HG02840 (cell line): Measurements from ENCODE around the gene OR51F2.
"Not testable (repeated sequence)": the region's sequence is repeated elsewhere in the genome, so short reads cannot be mapped to it uniquely, and the experiment has no call there.

Source experiments
- ATAC-seq: cut with Tn5 transposase; IDR thresholded peaks from one replicate; pipeline ENCODE4 v1.9.1; 2021; ENCODE audit warnings: mild to moderate bottlenecking, moderate library complexity, moderate number of reproducible peaks; ENCODE audit not compliant: unreplicated experiment, low FRiP score

The OR51F2 gene

DNA sequence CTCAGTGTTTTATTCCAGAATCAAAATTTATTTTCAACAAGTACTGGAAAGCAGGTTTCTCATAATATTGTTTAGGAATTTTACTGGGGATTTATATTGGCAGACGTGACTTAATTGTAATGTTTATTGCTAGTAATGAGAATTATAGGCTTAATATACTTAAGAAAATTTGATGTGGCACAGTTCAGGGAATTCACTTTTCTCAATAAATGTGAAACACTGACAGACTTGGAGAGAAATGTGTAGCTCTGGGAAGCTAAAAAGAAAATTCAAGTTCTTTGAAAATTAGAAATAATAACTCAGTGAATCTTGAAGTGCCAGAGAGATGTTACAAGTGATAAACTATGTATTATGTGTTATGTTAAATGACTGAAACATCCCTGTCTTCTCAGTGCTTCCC, at the start of gene OR51F2:
Gene OR51F2, plus strand, starts transcription at position 301 of the 400 bp plus-strand sequence. CDS start 101 bp downstream, outside the sequence.
- no peak for ATAC-seq

DNA sequence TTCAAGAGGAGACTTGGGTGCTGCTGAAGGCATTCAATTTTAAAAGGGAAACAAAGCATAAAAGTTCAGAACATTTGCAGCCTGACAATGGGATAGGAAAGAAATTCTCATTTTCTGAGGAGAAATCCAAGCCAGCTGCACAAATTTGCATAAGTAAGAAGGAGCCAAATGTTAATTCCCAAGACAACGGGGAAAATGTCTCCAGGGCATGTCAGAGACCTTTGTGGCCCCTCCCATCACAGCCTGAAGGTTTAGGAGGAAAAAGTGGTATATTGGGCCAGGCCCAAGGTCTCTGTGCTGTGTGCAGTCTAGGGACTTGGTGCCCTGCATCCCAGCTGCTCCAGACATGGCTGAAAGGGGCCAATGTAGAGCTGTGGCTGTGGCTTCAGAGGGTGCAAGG, 38.7 kb upstream of the OR51F2 start:
- ATAC-seq = no peak

DNA sequence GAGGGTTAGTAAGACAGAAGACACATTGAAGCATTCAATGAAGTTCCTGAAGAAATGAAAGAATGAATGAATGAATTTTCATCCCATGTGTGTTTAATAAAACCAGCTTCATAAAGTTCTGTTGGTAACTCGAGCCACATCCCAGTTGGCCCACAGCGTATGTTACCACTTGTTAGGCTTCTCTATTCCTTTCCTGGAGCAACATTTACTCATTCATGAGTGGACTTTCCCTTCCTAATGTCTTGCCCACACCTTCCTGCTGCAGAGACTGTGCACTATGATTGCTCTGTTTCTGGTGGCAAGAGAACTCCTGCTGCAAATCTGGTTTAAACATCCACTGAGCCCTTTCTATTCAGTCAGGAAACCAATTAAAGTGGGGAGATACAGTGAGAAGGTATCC, 23.9 kb upstream of the OR51F2 start:
- ATAC-seq = no peak

DNA sequence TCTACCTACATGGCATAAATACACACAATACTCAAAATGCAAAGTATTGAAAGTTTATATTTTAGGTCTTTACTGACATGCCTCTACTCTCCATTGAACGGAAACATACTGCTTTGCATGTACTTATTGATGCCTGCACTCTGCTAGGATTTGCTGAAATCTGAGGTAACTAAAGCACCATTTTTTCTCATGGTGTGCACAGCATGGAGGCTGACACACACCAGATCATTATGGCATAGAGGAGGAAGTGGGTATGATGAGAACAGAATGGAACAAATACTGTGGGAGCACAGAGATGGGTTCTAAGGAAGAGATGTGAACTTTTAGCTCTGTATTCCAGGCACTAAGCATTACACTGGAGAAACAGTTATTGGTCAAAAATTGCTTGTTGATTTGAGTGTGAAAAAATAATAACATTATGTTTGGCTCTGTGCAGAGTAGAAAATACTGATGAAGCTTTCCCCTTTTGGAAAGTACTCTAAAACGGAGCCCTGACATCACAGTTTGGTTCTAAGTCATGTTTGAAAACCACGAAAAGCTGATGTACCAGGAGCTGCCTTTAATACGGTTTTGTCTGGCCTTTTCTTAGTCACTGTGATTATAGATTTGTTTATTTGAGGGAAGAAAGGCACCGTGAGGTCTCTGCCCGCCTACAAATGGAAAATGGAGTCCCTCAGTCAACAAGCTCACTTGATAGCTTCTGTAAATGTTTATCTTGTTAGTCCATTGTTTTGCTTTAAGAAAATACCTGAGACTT, 22.5 kb upstream of the OR51F2 start:
- ATAC-seq = no peak

- not testable (repeated sequence) for ATAC-seq
Measured at GRCh38 chr11:4801316-4801715, 19.8 kb upstream of the OR51F2 start.

GRCh38 chr11:4804280-4804679, 16.8 kb upstream of the OR51F2 start, which contains the start of gene OR52R1:
Gene OR52R1, minus strand, starts transcription at chr11:4804380. Its CDS starts 0 bp downstream, at chr11:4804380.
- ATAC-seq = no peak

- no peak for ATAC-seq
Measured at GRCh38 chr11:4808476-4808875, 12.6 kb upstream of the OR51F2 start.

DNA sequence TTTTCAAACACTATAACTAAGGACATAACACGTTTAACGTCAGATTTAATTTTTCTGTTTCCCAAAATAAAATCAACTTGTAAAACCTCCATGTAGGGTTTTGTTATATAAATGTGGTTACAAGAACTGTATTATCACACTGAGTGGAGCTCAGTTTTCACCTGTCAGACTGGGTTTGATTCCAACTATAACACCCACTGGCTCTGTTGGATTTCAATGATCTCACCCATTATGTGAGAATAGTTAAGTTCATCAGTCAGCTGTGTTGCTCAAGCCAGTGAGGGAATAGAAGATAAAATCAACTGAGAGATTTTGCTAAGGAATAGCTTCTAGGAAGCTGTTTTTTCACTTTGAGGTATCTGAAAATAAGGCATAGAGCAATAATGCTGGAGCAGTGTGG, 11.9 kb upstream of the OR51F2 start:
- ATAC-seq = no peak

DNA sequence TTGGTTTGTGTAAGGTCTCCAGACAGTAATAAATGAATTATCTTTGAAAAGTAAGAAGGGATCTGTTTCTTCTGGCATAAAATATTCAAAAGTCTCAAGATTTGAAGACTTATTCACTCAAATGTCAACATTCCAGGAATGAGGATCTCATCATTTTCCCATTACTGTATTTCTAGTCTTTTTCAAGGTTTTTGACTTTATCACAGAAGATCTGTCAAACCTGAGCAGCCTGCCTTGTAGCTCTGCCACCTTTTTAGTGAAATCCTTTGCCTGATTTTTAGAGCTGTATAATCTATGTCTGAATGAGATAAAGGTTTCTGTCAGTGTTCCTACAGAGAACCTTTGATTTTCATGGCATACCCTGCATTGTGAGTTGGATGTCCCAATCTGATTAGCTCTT, 4.0 kb downstream of the OR51F2 start:
- ATAC-seq = no peak

DNA sequence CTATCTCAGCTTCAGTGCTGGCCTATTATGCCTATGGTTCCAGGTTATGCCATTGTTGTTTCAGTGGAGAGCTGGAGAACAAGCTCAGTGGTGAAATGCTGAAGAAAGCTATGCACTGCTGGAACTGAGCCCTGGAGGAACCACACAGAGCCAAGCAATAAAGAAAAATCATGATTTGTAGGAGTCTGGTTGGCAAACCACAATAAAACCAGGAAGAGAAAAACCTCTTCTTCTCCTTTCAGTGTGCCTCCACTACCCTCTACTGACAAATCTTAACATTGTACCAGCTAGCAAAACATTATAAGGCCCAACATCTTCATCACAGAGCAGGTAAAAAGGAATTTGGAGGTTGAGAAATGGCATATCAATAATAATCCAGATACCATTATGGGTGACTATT, 5.3 kb downstream of the OR51F2 start:
- no peak for ATAC-seq

DNA sequence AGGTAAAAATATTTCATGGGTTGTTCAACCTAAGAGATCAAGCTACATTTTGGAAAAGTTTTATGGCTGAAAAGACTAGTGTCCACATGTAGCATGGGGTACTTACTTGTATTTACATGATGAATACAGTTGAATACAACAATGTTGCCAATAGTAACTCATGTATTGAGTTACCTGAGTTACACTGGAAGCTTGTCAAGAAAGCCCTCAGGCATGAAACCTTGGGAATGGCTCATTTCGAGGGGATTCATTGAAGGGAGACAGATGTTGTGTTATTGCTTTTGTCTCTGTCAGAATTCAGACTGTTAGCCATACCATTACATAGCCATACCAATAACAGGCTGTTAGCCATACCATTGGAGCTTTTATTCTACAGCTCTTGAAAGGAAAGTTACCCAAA, 9.2 kb downstream of the OR51F2 start:
- no peak for ATAC-seq

GRCh38 chr11:4830909-4831308, 9.8 kb downstream of the OR51F2 start:
- ATAC-seq = no peak

- ATAC-seq = no peak
Measured at GRCh38 chr11:4839851-4840549, 18.9 kb downstream of the OR51F2 start.

DNA sequence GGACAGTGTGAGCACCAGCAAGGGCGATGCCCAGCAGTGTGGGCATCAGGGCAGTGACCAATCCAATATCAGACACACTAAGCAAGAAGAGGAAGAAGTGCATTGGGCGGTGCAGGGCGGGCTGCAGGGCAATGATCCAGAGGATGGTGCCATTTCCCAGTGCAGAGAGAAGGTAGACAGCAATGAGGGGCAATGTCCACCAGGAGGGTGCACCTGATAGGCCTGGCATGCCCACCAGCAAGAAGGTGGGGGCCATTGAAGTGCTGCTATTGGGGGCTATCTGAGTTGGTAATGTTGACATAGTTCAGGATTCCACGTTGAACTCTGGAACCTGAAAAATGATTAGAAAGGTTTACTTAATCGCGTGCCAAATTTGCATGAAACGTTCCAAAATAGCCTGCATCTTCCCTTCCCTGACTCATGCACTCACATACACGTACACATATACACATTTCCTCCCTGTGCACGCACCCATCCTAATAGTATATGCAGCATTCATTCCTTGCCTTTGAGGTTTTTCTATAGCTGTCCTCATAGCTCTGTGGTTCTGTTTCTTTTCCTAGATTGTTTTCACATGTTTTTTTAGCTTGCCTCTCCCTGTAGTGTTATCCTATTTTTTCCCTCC, 27.9 kb downstream of the OR51F2 start, which contains the start of gene OR51S1:
Gene OR51S1, minus strand, starts transcription at position 301 of the 625 bp plus-strand sequence. Its CDS starts 0 bp downstream, at position 301.
- no peak for ATAC-seq

DNA sequence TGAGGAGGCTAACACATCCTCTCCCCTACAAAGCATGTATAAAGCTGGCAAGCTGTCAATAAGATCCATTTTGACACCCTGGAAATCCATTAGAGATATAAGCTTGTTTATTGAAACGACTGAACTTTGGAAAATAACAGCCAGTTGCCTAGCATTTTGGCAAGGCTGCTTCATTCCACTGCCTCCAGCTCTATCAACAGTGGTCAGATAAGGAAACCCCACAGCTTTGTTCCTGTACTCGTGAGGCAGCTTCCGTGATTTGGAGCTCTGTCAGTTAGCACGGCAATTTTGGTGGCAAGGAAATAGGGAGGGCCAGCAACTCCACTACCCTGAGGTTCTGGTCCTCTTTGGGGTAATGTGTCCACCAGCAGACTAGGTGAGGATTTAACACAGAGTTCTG, 29.9 kb downstream of the OR51F2 start:
- ATAC-seq = no peak

- ATAC-seq = not testable (repeated sequence)
Measured at GRCh38 chr11:4854286-4854685, 33.2 kb downstream of the OR51F2 start.

- no peak for ATAC-seq
Measured at GRCh38 chr11:4862447-4863236, 41.5 kb downstream of the OR51F2 start.

DNA sequence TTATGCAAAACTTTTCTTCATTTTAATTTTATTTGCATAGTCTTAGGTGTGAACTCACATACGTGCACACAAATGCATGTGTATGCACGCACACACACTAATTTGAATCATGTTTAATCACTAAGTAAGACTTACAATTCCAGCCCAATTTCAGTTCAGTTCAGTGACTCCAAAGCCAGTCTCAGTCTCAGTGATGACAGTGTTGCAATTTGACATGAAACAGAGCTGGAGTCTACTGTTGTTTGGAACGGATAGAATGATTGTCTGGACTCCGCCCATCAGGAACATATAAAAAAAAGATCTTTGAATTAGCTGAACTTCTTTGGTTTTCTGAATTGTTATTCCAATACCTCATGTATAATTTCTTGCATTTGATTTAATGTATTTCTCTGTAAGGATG, 42.8 kb downstream of the OR51F2 start:
- no peak for ATAC-seq

DNA sequence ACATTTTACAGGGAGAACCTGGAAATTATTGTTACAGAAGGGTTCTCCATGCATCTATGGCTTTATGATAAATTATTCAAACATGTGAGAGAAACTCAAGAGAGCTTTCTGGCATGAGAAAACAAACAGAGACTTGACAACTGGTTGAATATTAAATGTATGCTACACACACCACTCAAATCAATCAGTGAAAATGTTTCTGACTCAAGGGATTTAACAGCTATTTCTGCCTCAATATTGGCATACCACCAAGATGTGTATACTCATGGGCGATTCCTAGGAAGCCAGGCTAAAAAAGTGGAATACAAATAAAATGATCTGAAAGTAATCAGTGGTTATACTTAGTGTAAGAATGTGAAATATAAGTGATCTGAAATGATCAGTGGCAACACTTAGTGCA, 44.7 kb downstream of the OR51F2 start:
- no peak for ATAC-seq
